Lung (tissue), 12 donors: ENCODE data around the gene ZBTB45. TPM values are rescaled to one million over a fixed set of nuclear protein-coding genes. Genes with fewer than 3 reads are reported as not detected.

Source experiments
- ATAC-seq: fragments of 200-7000 bp; cut with Tn5 transposase; one replicate; pipeline ENCODE4 v1.9.1; 2020; ENCODE audit warnings: moderate number of reproducible peaks; ENCODE audit not compliant: insufficient read depth, low FRiP score
- DNase-seq, 3 donors: peaks; one replicate each; pipeline ENCODE4 v3.0.0-alpha.2; 2013 to 2017
- H3K27ac ChIP-seq, 2 donors: one replicate each; pipeline ENCODE4 v1.5.1; 2013; ENCODE audit warnings: mild to moderate bottlenecking in 2 of 2, moderate library complexity in 2 of 2, control low read depth in 1 of 2, inconsistent platforms in 1 of 2, low read depth in 1 of 2, low read length in 1 of 2
- H3K27me3 ChIP-seq, 3 donors: one replicate each; pipeline ENCODE4 v1.5.1; 2013; ENCODE audit warnings: low read length in 2 of 3; ENCODE audit not compliant: control insufficient read depth in 3 of 3, insufficient read depth in 3 of 3
- H3K36me3 ChIP-seq, 4 donors: one replicate each; pipeline ENCODE4 v1.5.1; 2013; ENCODE audit warnings: low read length in 4 of 4, mild to moderate bottlenecking in 1 of 4, moderate library complexity in 1 of 4; ENCODE audit not compliant: control insufficient read depth in 4 of 4, insufficient read depth in 4 of 4
- H3K4me1 ChIP-seq, 5 donors: one replicate each; pipeline ENCODE4 v1.5.1; 2013; ENCODE audit warnings: low read length in 5 of 5, mild to moderate bottlenecking in 2 of 5, moderate library complexity in 1 of 5; ENCODE audit not compliant: control insufficient read depth in 5 of 5, insufficient read depth in 5 of 5
- H3K4me3 ChIP-seq: one replicate; pipeline ENCODE4 v1.5.1; 2013; ENCODE audit warnings: mild to moderate bottlenecking, control low read depth, moderate library complexity
- H3K9ac ChIP-seq, 2 donors: one replicate each; pipeline ENCODE4 v1.5.1; 2013; ENCODE audit warnings: low read length in 2 of 2, control low read depth in 1 of 2; ENCODE audit not compliant: insufficient read depth in 1 of 2
- H3K9me3 ChIP-seq, 4 donors: one replicate each; pipeline ENCODE4 v1.5.1; 2013; ENCODE audit warnings: low read length in 3 of 4, mild to moderate bottlenecking in 1 of 4, moderate library complexity in 1 of 4; ENCODE audit not compliant: control insufficient read depth in 4 of 4, insufficient read depth in 3 of 4
- WGBS, 2 donors: extraction: QIAGEN DNeasy Blood & Tissue Kit; methylation state at CpG; one replicate each; pipeline ENCODE4 v1.1.7; 2013; 5-methylcytosine and 5-hydroxymethylcytosine counted together
- polyA plus RNA-seq, 2 donors: library from polyadenylated mRNA; stranded (reverse); fragments of 200-250 nt; gene quantifications; one replicate each; pipeline ENCODE4 v1.2.1, GENCODE V29; 2013
- total RNA-seq, 2 donors: library from RNA; depleted of rRNA in 1 of 2; stranded (reverse); fragments of >200 nt in 1 of 2; gene quantifications; one replicate each; pipeline ENCODE4 v1.2.1, GENCODE V29; 2014 to 2021
- TF ChIP-seq, protein P1 (sequence below): IDR thresholded peaks from 2 replicates; pipeline ENCODE4 v1.5.1; 2012; ENCODE audit warnings: mild to moderate bottlenecking; ENCODE audit errors: control extremely low read depth, extremely low read depth
- donor health status: control.
- donor health status: control.
- donor health status: Bipolar disorder and iron deficiency.
- donor health status: healthy.
- donor health status: DM: yes; HTN: yes; CAD: no.

ZBTB45 gene
- total and polyA plus RNA-seq, 4 donors, result 6.0 to 20.2 (median 8.6) TPM

DNA sequence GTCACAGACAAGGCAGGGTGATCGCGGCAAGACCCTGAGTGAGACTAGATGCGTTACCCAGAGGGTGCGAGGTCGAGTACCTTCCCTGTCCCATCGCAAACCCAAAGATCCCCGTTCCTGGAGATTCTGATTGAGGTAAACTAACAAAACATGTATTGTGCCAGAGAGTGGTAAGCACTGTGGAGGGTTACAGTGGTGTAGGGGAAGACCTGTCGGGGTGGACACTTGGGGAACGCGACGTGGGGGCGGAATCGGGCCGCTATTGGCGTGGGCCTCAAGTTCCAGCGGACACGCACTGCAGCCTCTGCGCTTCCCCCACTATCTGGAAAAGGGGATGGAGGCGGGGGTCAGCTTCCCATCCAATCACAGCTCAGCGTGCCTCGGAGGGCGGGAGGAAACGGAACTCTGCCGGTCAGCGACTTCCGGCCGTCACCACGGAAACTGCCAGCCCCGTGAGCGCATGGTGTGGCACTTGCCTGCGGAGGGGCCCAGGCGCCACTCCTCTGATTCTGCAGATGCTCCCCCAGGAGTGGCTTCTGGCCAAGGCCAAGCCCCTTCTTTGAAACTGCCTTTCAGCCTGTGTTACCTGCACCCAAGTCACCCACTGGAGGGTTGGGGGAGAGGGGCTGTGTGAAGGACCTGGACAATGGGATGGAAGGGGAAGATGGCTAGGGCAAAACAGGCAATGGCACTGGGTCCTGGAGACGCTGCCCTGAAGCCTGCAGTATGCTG is 39.8 kb upstream of the ZBTB45 start:
- peak overlapping the region; percentile 98 to 99 for H3K27ac ChIP-seq
- peak overlapping the region; percentile 72 for H3K4me3 ChIP-seq
- H3K9ac ChIP-seq, result peak overlapping the region; percentile 95 to 96
- ATAC-seq (peak; percentile 51), DNase-seq (peak; percentile 95 to 97 (median 95))
- peaks cover 9 to 50% (median 23%) of the 10 kb centered on the region in 5 donors for H3K4me1 ChIP-seq
- 2% methylated on average over 33 of the region's 33 CpGs for WGBS, 2 donors
- TF ChIP-seq, protein P1, sequence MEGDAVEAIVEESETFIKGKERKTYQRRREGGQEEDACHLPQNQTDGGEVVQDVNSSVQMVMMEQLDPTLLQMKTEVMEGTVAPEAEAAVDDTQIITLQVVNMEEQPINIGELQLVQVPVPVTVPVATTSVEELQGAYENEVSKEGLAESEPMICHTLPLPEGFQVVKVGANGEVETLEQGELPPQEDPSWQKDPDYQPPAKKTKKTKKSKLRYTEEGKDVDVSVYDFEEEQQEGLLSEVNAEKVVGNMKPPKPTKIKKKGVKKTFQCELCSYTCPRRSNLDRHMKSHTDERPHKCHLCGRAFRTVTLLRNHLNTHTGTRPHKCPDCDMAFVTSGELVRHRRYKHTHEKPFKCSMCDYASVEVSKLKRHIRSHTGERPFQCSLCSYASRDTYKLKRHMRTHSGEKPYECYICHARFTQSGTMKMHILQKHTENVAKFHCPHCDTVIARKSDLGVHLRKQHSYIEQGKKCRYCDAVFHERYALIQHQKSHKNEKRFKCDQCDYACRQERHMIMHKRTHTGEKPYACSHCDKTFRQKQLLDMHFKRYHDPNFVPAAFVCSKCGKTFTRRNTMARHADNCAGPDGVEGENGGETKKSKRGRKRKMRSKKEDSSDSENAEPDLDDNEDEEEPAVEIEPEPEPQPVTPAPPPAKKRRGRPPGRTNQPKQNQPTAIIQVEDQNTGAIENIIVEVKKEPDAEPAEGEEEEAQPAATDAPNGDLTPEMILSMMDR, result no peak
- H3K9me3 ChIP-seq, result no peaks in the 10 kb centered on the region
- peaks cover 0 to 20% (median 12%) of the 10 kb centered on the region in 3 donors for H3K27me3 ChIP-seq
- H3K36me3 ChIP-seq, result peaks cover 0 to 11% (median 9%) of the 10 kb centered on the region in 4 donors

DNA sequence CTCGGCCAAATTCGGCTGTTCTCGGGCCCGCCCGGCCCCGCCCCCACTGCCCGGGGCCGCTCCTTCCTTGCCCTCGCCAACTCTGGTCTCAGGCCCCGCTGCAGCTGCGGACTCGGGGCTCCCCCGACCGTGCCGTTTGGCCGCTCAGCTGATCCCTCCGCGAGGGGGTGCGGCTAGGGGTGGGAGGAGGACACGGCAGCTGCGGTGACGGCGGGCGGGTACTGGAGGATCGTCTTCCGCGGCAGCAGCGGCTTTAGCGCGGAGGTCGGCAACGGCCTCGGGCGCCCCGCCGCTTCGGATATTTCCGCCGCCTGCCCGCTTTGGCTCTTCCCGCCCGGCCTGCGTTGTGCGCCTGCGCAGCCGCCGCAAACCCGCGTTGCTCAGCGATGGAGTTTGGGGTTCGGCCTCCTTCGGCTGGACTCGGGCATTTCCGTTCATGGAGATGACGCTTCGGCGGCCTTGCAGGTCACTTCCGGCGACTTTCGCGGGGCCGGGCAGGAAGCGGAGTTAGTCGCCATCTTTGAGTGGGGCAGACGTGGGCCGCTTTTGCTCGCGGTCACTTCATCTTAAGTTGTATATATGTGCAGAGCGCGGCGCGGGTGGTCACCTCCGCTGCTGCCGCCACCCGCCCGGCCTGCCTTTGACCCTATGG is 39.1 kb upstream of the ZBTB45 start:
- peaks cover 9 to 57% (median 28%) of the 10 kb centered on the region in 5 donors for H3K4me1 ChIP-seq
- peak; percentile 99 to 100 (median 99) for DNase-seq
- TF ChIP-seq, protein P1, result no peak
- peak overlapping the region; percentile 85 for H3K4me3 ChIP-seq
- peak overlapping the region; percentile 95 to 96 for H3K9ac ChIP-seq
- H3K9me3 ChIP-seq, result no peaks in the 10 kb centered on the region
- ATAC-seq, result peak; percentile 78
- H3K27me3 ChIP-seq, result peaks cover 0 to 14% (median 12%) of the 10 kb centered on the region in 3 donors
- 0 to 1% methylated on average over 60 to 76 of the region's 76 CpGs for WGBS, 2 donors
- H3K36me3 ChIP-seq, result peaks cover 0 to 11% (median 9%) of the 10 kb centered on the region in 4 donors
- peak overlapping the region; percentile 98 to 99 for H3K27ac ChIP-seq

DNA sequence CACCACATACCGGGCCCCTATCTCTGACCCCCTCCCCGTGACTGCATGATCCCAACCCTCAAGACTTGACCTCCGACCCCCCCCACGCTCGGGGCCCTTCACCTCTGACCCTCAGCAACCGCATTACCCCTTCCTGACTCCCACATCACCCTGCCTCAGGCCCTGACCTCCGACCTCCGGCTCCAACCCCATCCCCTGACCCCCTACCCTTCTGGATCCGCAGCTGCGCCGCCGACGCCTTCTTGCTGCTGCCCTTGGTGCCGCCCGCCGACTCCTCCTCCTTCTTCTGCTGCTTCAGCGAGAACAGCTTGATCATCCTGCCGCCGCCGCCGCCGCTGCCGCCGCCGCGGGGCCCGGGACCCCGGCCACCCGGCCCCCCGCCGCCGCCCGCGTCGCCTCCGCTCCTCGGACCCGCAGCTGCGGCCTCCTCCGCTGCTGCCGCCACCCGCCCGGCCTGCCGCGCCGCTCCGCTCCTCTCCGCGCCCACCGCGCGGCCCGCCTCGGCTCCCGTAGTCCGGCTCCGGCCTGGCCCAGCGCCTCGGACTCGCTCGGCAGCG is 38.5 kb upstream of the ZBTB45 start, which contains the start of gene UBE2M:
UBE2M (minus strand) TSS at position 546 of the 557 bp plus-strand sequence; CDS start at position 316, 230 bp downstream.
- TF ChIP-seq, protein P1, result no peak
- Histone ChIP-seq H3K4me3 (peak within 1 kb of the TSS; percentile 85), H3K9me3 (no peaks in the 10 kb centered on the region), H3K9ac (peak within 1 kb of the TSS; percentile 96 to 97), H3K27ac (peak within 1 kb of the TSS; percentile 98 to 99), H3K36me3 (peaks cover 0 to 11% (median 9%) of the 10 kb centered on the region in 4 donors), H3K27me3 (peaks cover 0 to 9% (median 7%) of the 10 kb centered on the region in 3 donors), H3K4me1 (peaks cover 9 to 56% (median 28%) of the 10 kb centered on the region in 5 donors)
- ATAC-seq, result no peak
- WGBS, 2 donors, result 1% methylated on average over 16 to 62 of the region's 62 CpGs
- DNase-seq, result peak in 2 of 3 donors; percentile 45 to 51
